Neuronal stem cell (in vitro differentiated cells): ENCODE data around the gene VEGFB.

ENCODE experiments used
- DNase-seq: peaks from one replicate; pipeline ENCODE4 v3.0.0-alpha.2; 2013; ENCODE audit warnings: low spot score
- H2AFZ ChIP-seq: one replicate; pipeline ENCODE4 v1.6.1; 2013; ENCODE audit warnings: mild to moderate bottlenecking, low read length, inconsistent platforms
- H2AK5ac ChIP-seq: 2 replicates; pipeline ENCODE4 v1.6.1; 2013; ENCODE audit warnings: low read depth, mild to moderate bottlenecking, inconsistent platforms, low read length, moderate library complexity, mixed read lengths
- H2BK120ac ChIP-seq: 2 replicates; pipeline ENCODE4 v1.6.1; 2013; ENCODE audit warnings: low read depth, mild to moderate bottlenecking, inconsistent platforms, low read length, moderate library complexity, mixed read lengths
- H2BK12ac ChIP-seq: one replicate; pipeline ENCODE4 v1.6.1; 2013; ENCODE audit warnings: low read length, inconsistent platforms
- H2BK15ac ChIP-seq: 2 replicates; pipeline ENCODE4 v1.6.1; 2013; ENCODE audit warnings: mild to moderate bottlenecking, low read length, inconsistent platforms, mixed read lengths
- H2BK5ac ChIP-seq: one replicate; pipeline ENCODE4 v1.6.1; 2013; ENCODE audit warnings: inconsistent platforms, mild to moderate bottlenecking, low read length, moderate library complexity
- H3K14ac ChIP-seq: one replicate; pipeline ENCODE4 v1.6.1; 2013; ENCODE audit warnings: low read length, inconsistent platforms
- H3K18ac ChIP-seq: 2 replicates; pipeline ENCODE4 v1.6.1; 2013; ENCODE audit warnings: low read length, inconsistent platforms
- H3K23ac ChIP-seq: 2 replicates; pipeline ENCODE4 v1.6.1; 2013; ENCODE audit warnings: low read depth, mild to moderate bottlenecking, mixed read lengths, low read length, inconsistent platforms; ENCODE audit not compliant: poor library complexity
- H3K27ac ChIP-seq: replicated peaks from 3 replicates; pipeline ENCODE4 v1.5.1; 2013; ENCODE audit warnings: low read length, inconsistent platforms
- H3K27me3 ChIP-seq, 3 experiments: 2 replicates each; pipeline ENCODE4 v1.6.1; 2013; ENCODE audit warnings: low read length in 3 of 3, mild to moderate bottlenecking in 2 of 3, inconsistent platforms in 1 of 3, low read depth in 1 of 3, mixed read lengths in 1 of 3, moderate library complexity in 1 of 3; ENCODE audit not compliant: control insufficient read depth in 3 of 3, insufficient read depth in 3 of 3
- H3K36me3 ChIP-seq, 2 donors: replicated peaks in 1 of 2; 2 replicates each; pipeline ENCODE4 v1.6.1; 2013; ENCODE audit warnings: low read length in 2 of 2; ENCODE audit not compliant: control insufficient read depth in 2 of 2, insufficient read depth in 2 of 2
- H3K4ac ChIP-seq: 2 replicates; pipeline ENCODE4 v1.6.1; 2013; ENCODE audit warnings: inconsistent platforms, mild to moderate bottlenecking, low read length, moderate library complexity
- H3K4me1 ChIP-seq, 2 donors: 1 replicate in 1 of 2; 2 replicates in 1 of 2; pipeline ENCODE4 v1.6.1; 2013; ENCODE audit warnings: low read length in 2 of 2, low read depth in 1 of 2; ENCODE audit not compliant: control insufficient read depth in 2 of 2, insufficient read depth in 1 of 2
- H3K4me2 ChIP-seq: one replicate; pipeline ENCODE4 v1.6.1; 2013; ENCODE audit warnings: mild to moderate bottlenecking, low read length, inconsistent platforms; ENCODE audit not compliant: insufficient read depth, poor library complexity, severe bottlenecking
- H3K4me3 ChIP-seq, 2 donors: 2 replicates each; pipeline ENCODE4 v1.5.1; 2013; ENCODE audit warnings: low read length in 2 of 2, mild to moderate bottlenecking in 2 of 2, inconsistent platforms in 1 of 2, moderate library complexity in 1 of 2
- H3K79me1 ChIP-seq: one replicate; pipeline ENCODE4 v1.6.1; 2013; ENCODE audit warnings: low read depth, mild to moderate bottlenecking, inconsistent platforms, low read length, moderate library complexity
- H3K9ac ChIP-seq: one replicate; pipeline ENCODE4 v1.6.1; 2013; ENCODE audit warnings: mild to moderate bottlenecking, low read depth, low read length, inconsistent platforms; ENCODE audit not compliant: poor library complexity
- H3K9me3 ChIP-seq, 2 donors: replicated peaks in 1 of 2; 2 replicates each; pipeline versions ENCODE3 to v1.6.1; 2013; ENCODE audit warnings: low read length in 2 of 2, mild to moderate bottlenecking in 2 of 2, inconsistent platforms in 1 of 2, low read depth in 1 of 2, mixed read lengths in 1 of 2, moderate library complexity in 1 of 2; ENCODE audit not compliant: control insufficient read depth in 2 of 2, insufficient read depth in 1 of 2
- H4K8ac ChIP-seq: one replicate; pipeline ENCODE4 v1.6.1; 2013; ENCODE audit warnings: low read depth, mild to moderate bottlenecking, inconsistent platforms, low read length, moderate library complexity
- H4K91ac ChIP-seq: one replicate; pipeline ENCODE4 v1.6.1; 2013; ENCODE audit warnings: low read length, low read depth, mild to moderate bottlenecking, inconsistent platforms; ENCODE audit not compliant: poor library complexity
- WGBS, 2 donors: extraction: QIAGEN DNeasy Blood & Tissue Kit; methylation state at CpG; one replicate each; pipeline ENCODE4 v1.1.7; 2013; ENCODE audit warnings: missing lambda C conversion rate in 2 of 2, mixed read lengths in 1 of 2; ENCODE audit not compliant: insufficient read length in 2 of 2, insufficient replicate concordance in 1 of 2; ENCODE audit errors: extremely low coverage in 2 of 2; 5-methylcytosine and 5-hydroxymethylcytosine counted together

VEGFB gene

DNA sequence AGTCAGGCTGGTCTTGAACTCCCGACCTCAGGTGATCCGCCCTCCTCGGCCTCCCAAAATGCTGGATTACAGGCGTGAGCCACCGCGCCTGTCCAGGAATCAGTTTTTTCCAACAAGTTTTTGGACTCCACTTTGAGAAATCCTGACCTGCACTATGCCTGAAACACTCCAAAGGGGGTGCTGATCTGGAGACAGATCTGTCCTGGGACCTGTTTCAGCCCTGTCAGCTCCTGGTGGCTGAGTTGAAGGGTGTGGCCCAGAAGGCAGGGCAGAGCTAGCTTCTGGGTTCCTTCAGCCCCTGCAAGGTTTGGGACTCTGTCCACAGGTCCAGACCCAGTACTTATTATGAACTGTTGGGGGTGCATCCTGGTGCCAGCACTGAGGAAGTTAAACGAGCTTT is 2.8 kb upstream of the VEGFB start:
- no peaks in the 10 kb centered on the region for H3K9me3 ChIP-seq
- H2AK5ac ChIP-seq, result no peak overlapping the region
- no peak overlapping the region for H3K27ac ChIP-seq
- peak overlapping the region in 1 of 2 donors; percentile 20 for H3K4me3 ChIP-seq
- H3K9ac ChIP-seq, result no peak overlapping the region
- peaks cover 0 to 36% (median 0%) of the 10 kb centered on the region in 3 experiments for H3K27me3 ChIP-seq
- no peak overlapping the region for H2BK15ac ChIP-seq
- no peak overlapping the region for H3K23ac ChIP-seq
- H3K79me1 ChIP-seq, result peaks cover 5% of the 10 kb centered on the region
- no peak for DNase-seq
- H4K91ac ChIP-seq, result no peak overlapping the region
- no peak overlapping the region for H4K8ac ChIP-seq
- no peak overlapping the region for H3K14ac ChIP-seq
- no peak overlapping the region for H2AFZ ChIP-seq
- no peak overlapping the region for H2BK120ac ChIP-seq
- H2BK12ac ChIP-seq, result no peak overlapping the region
- no CpG with 5 or more reads among the region's 7 CpGs for WGBS, 2 donors
- H3K4ac ChIP-seq, result no peak overlapping the region
- no peak overlapping the region for H3K18ac ChIP-seq
- H3K36me3 ChIP-seq, result peaks cover 0 to 5% of the 10 kb centered on the region in 2 donors
- peaks cover 18% of the 10 kb centered on the region in 2 donors for H3K4me1 ChIP-seq
- no peak overlapping the region for H3K4me2 ChIP-seq
- H2BK5ac ChIP-seq, result no peak overlapping the region

DNA sequence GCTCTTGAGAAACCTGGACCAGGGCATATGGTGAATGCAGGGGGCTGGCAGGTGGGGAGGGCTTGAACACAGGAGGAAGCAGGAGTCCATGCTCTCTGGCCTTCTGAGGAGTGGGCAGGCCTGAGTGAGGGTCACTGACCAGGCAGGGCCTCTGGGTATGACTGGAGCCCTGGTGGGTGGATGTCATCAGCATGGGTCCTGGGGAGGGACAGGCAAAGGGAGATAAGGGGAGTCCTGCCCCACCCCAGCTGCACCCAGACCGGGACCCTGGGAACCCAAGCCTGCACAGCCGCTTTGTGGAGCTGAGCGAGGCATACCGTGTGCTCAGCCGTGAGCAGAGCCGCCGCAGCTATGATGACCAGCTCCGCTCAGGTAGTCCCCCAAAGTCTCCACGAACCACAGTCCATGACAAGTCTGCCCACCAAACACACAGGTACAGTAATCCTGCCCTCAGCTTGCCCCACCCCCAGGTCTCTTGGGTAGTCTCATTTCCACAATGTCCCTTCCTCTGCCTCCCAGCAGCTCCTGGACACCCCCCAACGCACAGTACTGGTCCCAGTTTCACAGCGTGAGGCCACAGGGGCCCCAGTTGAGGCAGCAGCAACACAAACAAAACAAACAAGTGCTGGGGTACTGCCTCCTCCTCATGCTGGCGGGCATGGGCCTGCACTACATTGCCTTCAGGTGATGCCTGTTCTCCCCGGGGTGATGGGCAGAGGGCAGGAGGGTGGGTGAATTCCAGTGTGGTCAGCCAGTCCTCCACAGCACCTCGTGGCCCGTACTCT is 2.0 kb upstream of the VEGFB start:
- Histone ChIP-seq H2BK5ac (no peak overlapping the region), H2BK12ac (peak overlapping the region; percentile 63), H3K14ac (peak overlapping the region; percentile 63), H3K4me3 (no peak overlapping the region), H3K4ac (no peak overlapping the region), H3K36me3 (peaks cover 0 to 5% of the 10 kb centered on the region in 2 donors), H2AFZ (no peak overlapping the region), H2BK15ac (peak overlapping the region; percentile 54), H3K18ac (no peak overlapping the region), H3K27ac (no peak overlapping the region), H3K4me1 (peaks cover 10 to 14% of the 10 kb centered on the region in 2 donors), H4K91ac (peak overlapping the region; percentile 48), H2BK120ac (no peak overlapping the region), H3K23ac (peak overlapping the region; percentile 89), H3K9me3 (no peaks in the 10 kb centered on the region), H2AK5ac (peak overlapping the region; percentile 60), H3K9ac (no peak overlapping the region), H3K27me3 (peaks cover 0 to 36% (median 0%) of the 10 kb centered on the region in 3 experiments), H4K8ac (no peak overlapping the region), H3K4me2 (no peak overlapping the region), H3K79me1 (peaks cover 5% of the 10 kb centered on the region)
- DNase-seq, result no peak
- no CpG with 5 or more reads among the region's 15 CpGs for WGBS, 2 donors

DNA sequence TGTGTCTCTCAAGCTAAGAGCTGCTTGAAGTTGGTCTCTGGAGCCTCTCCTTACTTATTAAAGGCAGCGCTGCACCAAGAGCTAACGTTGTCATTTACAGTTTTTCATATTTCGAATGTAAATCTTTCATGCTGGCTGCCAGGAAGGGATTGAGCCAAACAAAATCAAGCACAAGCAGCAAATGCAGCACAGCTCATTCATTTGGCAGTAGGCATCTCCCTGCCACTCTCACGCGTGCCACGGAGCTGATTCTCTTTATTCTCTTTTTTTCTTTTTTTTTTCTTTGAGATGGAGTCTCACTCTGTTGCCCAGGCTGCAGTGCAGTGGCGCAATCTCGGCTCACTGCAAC is 1.4 kb upstream of the VEGFB start:
- no peak for DNase-seq
- Histone ChIP-seq H3K79me1 (peaks cover 5% of the 10 kb centered on the region), H3K9ac (no peak overlapping the region), H3K4me1 (peaks cover 8 to 14% of the 10 kb centered on the region in 2 donors), H2AK5ac (no peak overlapping the region), H3K9me3 (no peaks in the 10 kb centered on the region), H3K18ac (no peak overlapping the region), H3K27ac (no peak overlapping the region), H4K8ac (no peak overlapping the region), H2BK15ac (no peak overlapping the region), H3K14ac (no peak overlapping the region), H3K23ac (peak overlapping the region; percentile 89), H2AFZ (no peak overlapping the region), H3K4me3 (no peak overlapping the region), H4K91ac (peak overlapping the region; percentile 48), H3K27me3 (peaks cover 0 to 36% (median 0%) of the 10 kb centered on the region in 3 experiments), H3K4ac (no peak overlapping the region), H3K4me2 (no peak overlapping the region), H3K36me3 (peaks cover 4 to 5% of the 10 kb centered on the region in 2 donors), H2BK12ac (no peak overlapping the region), H2BK120ac (no peak overlapping the region), H2BK5ac (no peak overlapping the region)
- WGBS, 2 donors, result no CpG with 5 or more reads among the region's 8 CpGs

DNA sequence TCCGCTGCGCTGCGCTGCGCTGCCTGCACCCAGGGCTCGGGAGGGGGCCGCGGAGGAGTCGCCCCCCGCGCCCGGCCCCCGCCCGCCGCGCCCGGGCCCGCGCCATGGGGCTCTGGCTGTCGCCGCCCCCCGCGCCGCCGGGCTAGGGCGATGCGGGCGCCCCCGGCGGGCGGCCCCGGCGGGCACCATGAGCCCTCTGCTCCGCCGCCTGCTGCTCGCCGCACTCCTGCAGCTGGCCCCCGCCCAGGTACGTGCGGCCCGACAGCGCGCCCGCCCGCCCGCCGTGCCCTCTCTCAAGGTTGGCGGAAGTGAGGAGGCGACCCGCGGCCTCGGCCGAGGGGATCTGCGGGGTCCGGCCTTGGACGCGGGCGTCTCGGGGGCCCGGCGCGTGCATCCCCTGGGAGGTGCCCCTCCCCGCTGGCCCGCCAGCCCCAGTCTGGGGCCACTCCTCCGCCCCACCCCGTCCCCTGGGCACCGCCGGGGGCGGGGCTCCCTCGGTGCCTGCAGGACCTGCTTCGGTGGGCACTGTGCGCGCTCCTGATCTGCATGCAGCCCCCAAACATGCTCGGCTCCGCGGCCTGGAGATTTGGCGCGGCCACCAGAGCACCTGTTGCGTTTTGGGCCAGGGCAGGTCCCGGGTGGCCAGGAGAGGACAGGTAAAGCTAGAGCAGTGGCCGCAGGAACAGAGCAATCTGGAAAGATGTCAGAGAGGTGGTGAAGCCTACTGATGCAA is 429 bp downstream of the VEGFB start:
- Histone ChIP-seq H3K9me3 (no peaks in the 10 kb centered on the region), H3K36me3 (peaks cover 5% of the 10 kb centered on the region in 2 donors), H2AK5ac (peak overlapping the region; percentile 90), H2BK12ac (no peak overlapping the region), H3K27ac (no peak overlapping the region), H3K23ac (peak overlapping the region; percentile 71), H4K91ac (no peak overlapping the region), H3K9ac (peak overlapping the region; percentile 88), H3K79me1 (peaks cover 5% of the 10 kb centered on the region), H3K4me1 (peaks cover 3 to 11% of the 10 kb centered on the region in 2 donors), H2BK120ac (peak overlapping the region; percentile 38), H2AFZ (no peak overlapping the region), H4K8ac (no peak overlapping the region), H2BK15ac (no peak overlapping the region), H3K27me3 (peaks cover 0 to 36% (median 0%) of the 10 kb centered on the region in 3 experiments), H3K4me3 (peak overlapping the region in 1 of 2 donors; percentile 85), H3K18ac (peak overlapping the region; percentile 86), H2BK5ac (peak overlapping the region; percentile 59), H3K14ac (no peak overlapping the region), H3K4me2 (peak overlapping the region; percentile 88), H3K4ac (peak overlapping the region; percentile 91)
- no peak for DNase-seq
- WGBS, 2 donors, result no CpG with 5 or more reads among the region's 80 CpGs
